OCI-LY3 (cell line): ENCODE measurements around the gene SLC17A3.

Experiments used
- H2AFZ ChIP-seq: fragments of 200-600, 300-600 bp; shearing (Covaris generic); 2 replicates; pipeline ENCODE4 v1.6.0; 2014; ENCODE audit warnings: antibody characterized with exemption, low read depth, low read length
- H3K27ac ChIP-seq: fragments of 200-600, 300-600 bp; sonication (generic); 2 replicates; pipeline ENCODE4 v1.5.1; 2014; ENCODE audit warnings: mild to moderate bottlenecking, low read length, moderate library complexity, mixed read lengths
- H3K27me3 ChIP-seq: fragments of 200-600, 300-600 bp; sonication (generic); 2 replicates; pipeline ENCODE4 v1.6.1; 2014; ENCODE audit warnings: low read depth, low read length, mixed read lengths
- H3K36me3 ChIP-seq: fragments of 200-600, 300-600 bp; sonication (generic); replicated peaks from 2 replicates; pipeline ENCODE3; 2014; ENCODE audit warnings: low read depth, low read length, mixed read lengths
- H3K4me1 ChIP-seq: fragments of 300-600, 200-600 bp; sonication (generic); 2 replicates; pipeline ENCODE4 v1.6.1; 2014; ENCODE audit warnings: low read length, mixed read lengths
- H3K4me2 ChIP-seq: fragments of 200-600, 300-600 bp; sonication (generic); 2 replicates; pipeline ENCODE4 v1.6.1; 2014; ENCODE audit warnings: low read length, mixed read lengths
- H3K4me3 ChIP-seq: fragments of 300-600, 200-600 bp; sonication (generic); 2 replicates; pipeline ENCODE4 v1.5.1; 2014; ENCODE audit warnings: antibody characterized with exemption, mild to moderate bottlenecking, low read length, moderate library complexity
- H3K79me2 ChIP-seq: fragments of 300-600, 200-600 bp; shearing (Covaris generic); 2 replicates; pipeline ENCODE4 v1.6.1; 2014; ENCODE audit warnings: mild to moderate bottlenecking, low read length, mixed read lengths
- H3K9ac ChIP-seq: fragments of 300-600, 200-600 bp; shearing (Covaris generic); 2 replicates; pipeline ENCODE4 v1.6.0; 2014; ENCODE audit warnings: mild to moderate bottlenecking, low read length, moderate library complexity
- H3K9me3 ChIP-seq: fragments of 200-600, 300-600 bp; shearing (Covaris generic); 2 replicates; pipeline ENCODE4 v1.6.1; 2014; ENCODE audit warnings: low read length, mixed read lengths; ENCODE audit not compliant: insufficient read depth
- H4K20me1 ChIP-seq: fragments of 200-600, 300-600 bp; sonication (generic); 2 replicates; pipeline ENCODE4 v1.6.1; 2016; ENCODE audit warnings: low read length, mixed read lengths; ENCODE audit not compliant: insufficient read depth
- EZH2phosphoT487 ChIP-seq: fragments of 200-600 bp; shearing (Covaris generic); IDR thresholded peaks from 2 replicates; pipeline ENCODE4 v1.6.1; 2018; ENCODE audit warnings: antibody characterized with exemption, mixed run types, low read depth
- TF ChIP-seq, protein P1 (sequence below): fragments of 200-600, 300-600 bp; sonication (generic); IDR thresholded peaks from 2 replicates; pipeline ENCODE4 v1.5.1; 2014; ENCODE audit warnings: antibody characterized with exemption, low read length, low read depth

The SLC17A3 gene

DNA sequence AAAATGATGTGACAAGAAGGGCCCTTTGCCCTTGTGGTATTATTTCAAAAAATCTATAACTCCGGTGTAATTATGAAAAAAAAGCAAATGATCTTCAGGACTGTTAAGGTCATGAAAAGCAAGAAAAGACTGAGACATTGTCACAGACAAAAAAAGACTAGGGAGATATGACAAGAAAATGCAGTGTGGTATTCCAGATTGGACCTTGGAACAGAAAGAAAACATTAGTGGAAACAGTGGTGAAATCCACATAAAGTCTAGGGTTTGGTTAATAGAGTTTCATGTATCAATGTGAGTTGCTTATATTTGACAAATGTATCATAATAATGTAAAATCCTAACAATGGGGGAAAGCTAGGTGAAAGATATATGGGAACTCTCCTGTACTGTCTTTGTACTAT, 26.8 kb upstream of the SLC17A3 start:
- Histone ChIP-seq H4K20me1 (no peaks in the 10 kb centered on the region), H3K4me3 (no peak overlapping the region), H3K4me2 (no peak overlapping the region), H3K27ac (no peak overlapping the region), H3K36me3 (no peaks in the 10 kb centered on the region), H2AFZ (no peak overlapping the region), H3K9ac (no peak overlapping the region), H3K79me2 (no peaks in the 10 kb centered on the region), H3K9me3 (no peaks in the 10 kb centered on the region), H3K27me3 (no peaks in the 10 kb centered on the region), H3K4me1 (no peaks in the 10 kb centered on the region)
- no peak for TF ChIP-seq EZH2phosphoT487
- TF ChIP-seq, protein P1, sequence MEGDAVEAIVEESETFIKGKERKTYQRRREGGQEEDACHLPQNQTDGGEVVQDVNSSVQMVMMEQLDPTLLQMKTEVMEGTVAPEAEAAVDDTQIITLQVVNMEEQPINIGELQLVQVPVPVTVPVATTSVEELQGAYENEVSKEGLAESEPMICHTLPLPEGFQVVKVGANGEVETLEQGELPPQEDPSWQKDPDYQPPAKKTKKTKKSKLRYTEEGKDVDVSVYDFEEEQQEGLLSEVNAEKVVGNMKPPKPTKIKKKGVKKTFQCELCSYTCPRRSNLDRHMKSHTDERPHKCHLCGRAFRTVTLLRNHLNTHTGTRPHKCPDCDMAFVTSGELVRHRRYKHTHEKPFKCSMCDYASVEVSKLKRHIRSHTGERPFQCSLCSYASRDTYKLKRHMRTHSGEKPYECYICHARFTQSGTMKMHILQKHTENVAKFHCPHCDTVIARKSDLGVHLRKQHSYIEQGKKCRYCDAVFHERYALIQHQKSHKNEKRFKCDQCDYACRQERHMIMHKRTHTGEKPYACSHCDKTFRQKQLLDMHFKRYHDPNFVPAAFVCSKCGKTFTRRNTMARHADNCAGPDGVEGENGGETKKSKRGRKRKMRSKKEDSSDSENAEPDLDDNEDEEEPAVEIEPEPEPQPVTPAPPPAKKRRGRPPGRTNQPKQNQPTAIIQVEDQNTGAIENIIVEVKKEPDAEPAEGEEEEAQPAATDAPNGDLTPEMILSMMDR = no peak

DNA sequence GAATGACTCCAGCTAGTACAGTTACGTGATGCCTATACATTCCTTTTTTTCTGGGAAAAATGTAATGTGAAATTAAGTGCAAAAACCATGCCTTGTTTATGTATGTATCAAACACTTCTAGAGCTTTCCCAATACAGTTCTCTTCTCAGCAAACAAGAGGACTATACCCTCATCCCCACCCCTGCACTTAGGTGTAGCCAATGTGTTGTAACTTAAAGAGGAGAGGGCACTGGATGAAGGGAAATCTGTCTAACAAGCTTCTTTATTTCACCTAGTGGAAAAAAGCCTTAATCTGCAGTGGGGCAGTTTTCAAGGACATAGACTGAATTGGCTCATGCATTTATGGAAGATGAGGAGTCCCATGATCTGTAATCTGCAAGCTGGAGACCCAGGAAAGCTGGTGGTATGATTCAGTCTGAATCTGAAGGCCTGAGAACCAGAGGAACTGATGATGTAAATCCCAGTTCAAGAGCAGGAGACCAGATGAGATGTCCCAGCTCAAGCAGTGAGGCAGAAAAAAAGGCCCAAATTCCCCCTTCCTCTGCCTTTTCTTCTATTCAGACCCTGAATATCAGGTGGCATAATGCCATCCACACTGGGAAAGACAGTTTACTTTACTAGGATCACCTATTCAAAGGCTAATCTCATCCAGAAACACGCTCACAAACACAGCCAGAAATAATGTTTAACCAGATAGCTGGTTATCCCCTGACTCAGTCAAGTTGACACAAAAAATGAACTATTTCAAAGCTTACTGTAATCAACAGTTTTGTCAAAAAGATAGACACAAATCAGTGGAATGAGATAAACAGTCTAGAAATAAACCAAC, 25.8 kb upstream of the SLC17A3 start:
- H3K27me3 ChIP-seq = no peaks in the 10 kb centered on the region
- no peak overlapping the region for H3K9ac ChIP-seq
- H3K4me2 ChIP-seq = no peak overlapping the region
- H3K9me3 ChIP-seq = no peaks in the 10 kb centered on the region
- H3K36me3 ChIP-seq = no peaks in the 10 kb centered on the region
- no peak overlapping the region for H3K4me3 ChIP-seq
- TF ChIP-seq EZH2phosphoT487 = no peak
- TF ChIP-seq, protein P1 = no peak
- no peak overlapping the region for H2AFZ ChIP-seq
- H3K27ac ChIP-seq = no peak overlapping the region
- no peaks in the 10 kb centered on the region for H3K4me1 ChIP-seq
- H4K20me1 ChIP-seq = no peaks in the 10 kb centered on the region
- no peaks in the 10 kb centered on the region for H3K79me2 ChIP-seq

DNA sequence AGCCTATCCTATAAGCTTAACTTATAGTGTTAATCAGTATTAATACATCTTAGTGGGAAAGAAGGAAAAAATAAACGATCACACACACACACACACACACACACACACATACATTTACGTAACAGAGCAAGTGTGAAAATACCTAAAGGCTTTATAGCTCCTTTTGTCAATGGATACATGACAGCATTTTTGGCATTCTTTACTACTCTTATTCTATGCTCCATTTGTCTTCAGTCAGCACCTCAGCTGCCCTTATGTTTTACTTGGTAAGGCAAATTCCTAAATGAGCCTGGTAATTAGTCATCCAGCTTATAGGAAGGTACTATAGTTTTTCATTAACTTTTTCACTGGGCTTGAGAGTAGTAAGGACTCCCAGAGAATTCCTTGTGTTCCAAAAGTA, 25.1 kb upstream of the SLC17A3 start:
- no peaks in the 10 kb centered on the region for H3K27me3 ChIP-seq
- no peak overlapping the region for H3K4me3 ChIP-seq
- no peaks in the 10 kb centered on the region for H3K36me3 ChIP-seq
- no peak for TF ChIP-seq EZH2phosphoT487
- TF ChIP-seq, protein P1 = no peak
- no peak overlapping the region for H3K9ac ChIP-seq
- no peak overlapping the region for H3K4me2 ChIP-seq
- H4K20me1 ChIP-seq = no peaks in the 10 kb centered on the region
- no peaks in the 10 kb centered on the region for H3K79me2 ChIP-seq
- no peak overlapping the region for H2AFZ ChIP-seq
- no peak overlapping the region for H3K27ac ChIP-seq
- no peaks in the 10 kb centered on the region for H3K4me1 ChIP-seq
- H3K9me3 ChIP-seq = no peaks in the 10 kb centered on the region

DNA sequence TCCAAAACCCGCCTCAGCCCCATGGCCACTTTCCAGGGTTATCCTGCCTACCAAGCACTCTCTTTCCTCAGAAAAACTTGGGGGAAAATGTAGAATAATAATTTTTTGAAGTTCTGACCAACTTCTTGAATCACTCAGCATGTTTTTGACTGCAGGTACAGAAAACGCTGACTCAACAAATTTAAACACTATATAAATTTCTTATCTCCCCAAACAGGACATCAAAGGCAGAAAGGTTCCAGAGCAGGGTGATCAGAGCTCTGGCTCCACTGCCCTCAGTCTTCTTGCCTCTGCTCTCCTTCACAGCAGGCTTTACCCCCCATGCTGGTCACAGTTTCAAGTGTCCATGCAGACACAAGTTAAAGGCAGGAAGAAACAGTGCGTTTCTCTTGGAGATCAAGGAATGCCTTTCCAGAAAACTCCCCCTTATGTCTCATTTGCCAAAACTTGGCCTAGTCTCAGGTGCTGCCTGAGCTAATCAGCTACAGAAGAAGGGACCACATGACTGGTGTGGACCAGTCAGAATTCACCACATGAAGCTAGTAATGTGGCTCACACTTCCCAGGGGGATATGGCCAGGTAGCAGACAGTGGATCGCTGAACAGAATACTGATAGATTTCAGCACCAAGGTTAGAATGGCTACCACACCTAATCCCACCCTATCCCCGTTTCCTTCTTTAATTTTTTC, 24.4 kb upstream of the SLC17A3 start:
- Histone ChIP-seq H3K36me3 (no peaks in the 10 kb centered on the region), H3K4me2 (no peak overlapping the region), H3K4me3 (no peak overlapping the region), H3K27ac (no peak overlapping the region), H3K79me2 (no peaks in the 10 kb centered on the region), H3K9ac (no peak overlapping the region), H2AFZ (no peak overlapping the region), H3K9me3 (no peaks in the 10 kb centered on the region), H4K20me1 (no peaks in the 10 kb centered on the region), H3K4me1 (no peaks in the 10 kb centered on the region), H3K27me3 (no peaks in the 10 kb centered on the region)
- no peak for TF ChIP-seq EZH2phosphoT487
- TF ChIP-seq, protein P1 = no peak
